Thyroid gland (tissue), 4 donors: ENCODE results near the gene SEPTIN14. TPM values are rescaled to one million over a fixed set of nuclear protein-coding genes. Genes with fewer than 3 reads are reported as not detected.
"Not testable (repeated sequence)": the region's sequence is repeated elsewhere in the genome, so short reads cannot be mapped to it uniquely, and the experiment has no call there.

Experiments
- DNase-seq, 2 donors: peaks; one replicate each; pipeline ENCODE4 v3.0.0-alpha.2; 2019
- H3K27ac ChIP-seq, 3 donors: fragments of 200-600 bp; sonication (generic); 1 replicate in 2 of 3; 2 replicates in 1 of 3; pipeline ENCODE4 v1.5.1; 2016 to 2019; ENCODE audit warnings: mild to moderate bottlenecking in 1 of 3, moderate library complexity in 1 of 3
- H3K27me3 ChIP-seq: fragments of 200-600 bp; sonication (generic); one replicate; pipeline ENCODE4 v1.5.1; 2019
- H3K36me3 ChIP-seq, 2 donors: fragments of 200-600 bp; sonication (generic); one replicate each; pipeline ENCODE4 v1.5.1; 2016 to 2019
- H3K4me1 ChIP-seq, 2 donors: fragments of 200-600 bp; sonication (generic); one replicate each; pipeline ENCODE4 v1.5.1; 2017 to 2019
- H3K4me3 ChIP-seq, 3 donors: fragments of 200-600 bp; sonication (generic); replicated peaks in 1 of 3; 1 replicate in 2 of 3; 2 replicates in 1 of 3; pipeline ENCODE4 v1.5.1; 2016; ENCODE audit warnings: mild to moderate bottlenecking in 1 of 3
- H3K9me3 ChIP-seq: fragments of 200-600 bp; sonication (generic); one replicate; pipeline ENCODE4 v1.5.1; 2017
- CTCF ChIP-seq, 6 experiments: fragments of 200-600 bp in 3 of 6; fragments of 450-650 bp in 3 of 6; sonication (generic) in 3 of 6; IDR thresholded peaks; one replicate each; pipeline ENCODE4 v1.5.1; 2016 to 2019; ENCODE audit warnings: antibody characterized with exemption in 6 of 6, mild to moderate bottlenecking in 2 of 6, inconsistent platforms in 1 of 6, moderate library complexity in 1 of 6
- POLR2A ChIP-seq, 2 donors: fragments of 450-650 bp; IDR thresholded peaks; one replicate each; pipeline ENCODE4 v1.6.1; 2017; ENCODE audit warnings: antibody characterized with exemption in 2 of 2, mild to moderate bottlenecking in 2 of 2, moderate library complexity in 1 of 2
- WGBS, 2 donors: methylation state at CpG; one replicate each; pipeline ENCODE4 v1.1.5; 2017; 5-methylcytosine and 5-hydroxymethylcytosine counted together
- intact Hi-C: fragments of 100-400 bp; cut with DNase I; formaldehyde crosslinking; loops from one replicate; pipeline ENCODE4 v1.15.1; 2023
- total RNA-seq, 4 donors: library from RNA; depleted of rRNA; stranded (reverse); fragments of >200 nt; gene quantifications; one replicate each; pipeline ENCODE4 v1.2.3, GENCODE V29; 2016

The SEPTIN14 gene
- under 1 TPM in 2 of 4 donors, not detected in 2; 0.11 to 0.27 TPM for total RNA-seq

DNA sequence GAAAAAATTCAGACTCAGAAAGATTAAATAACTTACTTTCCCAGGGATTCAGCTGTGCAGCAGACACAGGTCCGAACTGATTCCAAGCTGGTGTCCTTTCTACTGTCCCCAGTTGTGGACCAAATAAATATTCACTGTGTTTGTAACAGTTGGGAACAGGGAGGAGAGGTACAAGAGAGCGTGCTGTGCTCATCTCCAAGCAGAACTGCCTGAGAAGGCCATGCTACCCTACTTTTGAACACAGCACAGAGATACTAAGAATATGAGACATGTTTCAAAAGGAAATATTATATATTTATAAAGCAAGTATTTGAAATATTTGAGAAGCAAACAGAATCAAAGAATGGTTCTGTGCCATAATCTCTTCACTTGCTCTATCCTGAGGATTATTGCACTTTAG, at the start of gene SEPTIN14:
SEPTIN14 (minus strand) TSS at position 101 of the 400 bp plus-strand sequence. CDS start 756 bp downstream, outside the sequence.
- H3K4me3 ChIP-seq, H3K4me1 ChIP-seq, H3K9me3 ChIP-seq, H3K36me3 ChIP-seq, H3K27ac ChIP-seq, intact Hi-C loops, H3K27me3 ChIP-seq, DNase-seq: not testable (repeated sequence)
- WGBS, 2 donors = 63 to 80% methylated on average over 2 of the region's 2 CpGs

GRCh38 chr7:55903985-55904759, 41.6 kb upstream of the SEPTIN14 start:
- peaks cover 0 to 6% of the 10 kb centered on the region in 2 donors for H3K36me3 ChIP-seq
- 76 to 79% methylated on average over 8 of the region's 8 CpGs for WGBS, 2 donors
- no peak overlapping the region for H3K27ac ChIP-seq
- no peaks in the 10 kb centered on the region for H3K9me3 ChIP-seq
- no peak overlapping the region for H3K4me3 ChIP-seq
- no peak for DNase-seq
- no peaks in the 10 kb centered on the region for H3K27me3 ChIP-seq
- intact Hi-C loops = no loop called here
- H3K4me1 ChIP-seq = no peaks in the 10 kb centered on the region
- TF ChIP-seq POLR2A (IDR thresholded peaks at IDR 0.05) (no peak), CTCF (IDR thresholded peaks at IDR 0.05) (no peak)

GRCh38 chr7:55901059-55901458, 38.5 kb upstream of the SEPTIN14 start:
- DNase-seq, H3K27me3 ChIP-seq, H3K36me3 ChIP-seq, H3K9me3 ChIP-seq, H3K4me1 ChIP-seq, intact Hi-C loops, H3K27ac ChIP-seq, H3K4me3 ChIP-seq: not testable (repeated sequence)
- 98 to 100% methylated on average over 1 of the region's 1 CpG for WGBS, 2 donors

DNA sequence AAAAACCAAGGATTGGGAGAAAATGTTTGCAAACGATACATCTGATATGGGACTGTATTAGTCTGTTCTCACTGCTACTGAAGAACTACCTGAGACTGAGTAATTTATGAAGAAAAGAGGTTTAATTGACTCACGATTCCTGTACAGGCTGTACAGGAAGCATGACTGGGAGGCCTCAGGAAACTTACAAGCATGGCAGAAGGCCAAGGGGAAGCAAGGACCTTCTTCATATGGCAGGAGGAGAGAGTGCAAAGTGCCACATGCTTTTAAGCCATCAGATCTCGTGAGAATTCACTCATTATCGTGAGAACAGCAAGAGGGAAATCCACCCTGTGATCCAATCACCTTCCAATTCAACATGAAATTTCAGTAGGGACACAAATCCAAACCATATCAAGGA, 35.7 kb upstream of the SEPTIN14 start:
- intact Hi-C loops = no loop called here
- H3K36me3 ChIP-seq = peaks cover 0 to 6% of the 10 kb centered on the region in 2 donors
- no peak overlapping the region for H3K27ac ChIP-seq
- H3K9me3 ChIP-seq = no peaks in the 10 kb centered on the region
- no peaks in the 10 kb centered on the region for H3K27me3 ChIP-seq
- DNase-seq = no peak
- TF ChIP-seq CTCF (IDR thresholded peaks at IDR 0.05) (no peak), POLR2A (IDR thresholded peaks at IDR 0.05) (no peak)
- WGBS, 2 donors = 81 to 85% methylated on average over 4 of the region's 4 CpGs
- H3K4me1 ChIP-seq = no peaks in the 10 kb centered on the region
- no peak overlapping the region for H3K4me3 ChIP-seq

DNA sequence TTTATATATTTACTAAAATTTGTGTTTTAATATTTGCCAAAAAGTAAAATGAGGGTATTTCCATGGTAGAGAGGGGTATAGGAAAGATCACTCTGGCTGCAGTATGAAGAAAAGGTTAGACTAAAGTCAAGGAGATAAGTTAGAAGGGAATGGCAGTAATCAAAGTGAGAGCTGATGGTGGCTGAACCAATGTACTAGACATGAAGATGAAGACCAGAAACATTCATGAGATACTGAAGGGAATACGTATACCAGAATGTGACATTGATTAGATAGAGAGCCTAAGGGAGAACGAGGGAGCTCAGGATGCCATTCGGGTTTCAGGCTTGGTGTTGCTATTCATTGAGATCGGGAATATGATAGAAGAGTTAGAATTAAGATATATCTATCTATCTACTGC, 32.5 kb upstream of the SEPTIN14 start:
- TF ChIP-seq CTCF (IDR thresholded peaks at IDR 0.05) = no peak
- no peak for TF ChIP-seq POLR2A (IDR thresholded peaks at IDR 0.05)
- WGBS, 2 donors = 96 to 98% methylated on average over 4 of the region's 4 CpGs
- no peak overlapping the region for H3K4me3 ChIP-seq
- DNase-seq = no peak
- intact Hi-C loops = no loop called here
- no peaks in the 10 kb centered on the region for H3K9me3 ChIP-seq
- no peaks in the 10 kb centered on the region for H3K4me1 ChIP-seq
- no peaks in the 10 kb centered on the region for H3K27me3 ChIP-seq
- H3K27ac ChIP-seq = no peak overlapping the region
- no peaks in the 10 kb centered on the region for H3K36me3 ChIP-seq

GRCh38 chr7:55893940-55894339, 31.4 kb upstream of the SEPTIN14 start:
- no peak for DNase-seq
- no peaks in the 10 kb centered on the region for H3K4me1 ChIP-seq
- no peaks in the 10 kb centered on the region for H3K9me3 ChIP-seq
- no peak overlapping the region for H3K4me3 ChIP-seq
- H3K27ac ChIP-seq = no peak overlapping the region
- H3K36me3 ChIP-seq = no peaks in the 10 kb centered on the region
- TF ChIP-seq CTCF (IDR thresholded peaks at IDR 0.05) (no peak), POLR2A (IDR thresholded peaks at IDR 0.05) (no peak)
- H3K27me3 ChIP-seq = no peaks in the 10 kb centered on the region
- intact Hi-C loops = no loop called here

DNA sequence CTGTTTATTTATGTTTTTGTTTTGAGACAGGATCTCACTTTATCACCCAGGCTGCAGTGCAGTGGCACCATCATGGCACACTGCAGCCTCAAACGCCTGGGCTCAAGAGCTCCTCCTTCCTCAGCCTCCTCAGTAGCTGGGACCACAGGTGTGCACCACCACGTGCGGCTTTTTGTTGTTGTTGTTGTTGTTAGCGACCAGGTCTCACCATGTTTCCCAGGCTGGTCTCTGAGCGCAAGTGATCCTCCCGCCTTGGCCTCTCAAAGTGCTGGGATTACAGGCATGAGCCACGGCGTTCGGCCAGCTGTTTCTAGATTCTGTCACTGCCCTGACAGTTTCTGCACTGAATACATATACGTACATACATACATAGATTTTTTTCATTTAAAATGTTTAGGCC, 25.8 kb upstream of the SEPTIN14 start:
- intact Hi-C loops = loop anchor here (10.0 kb wide), 1 partner anchor 186 kb away; no protein-coding TSS in a partner anchor
- not testable (repeated sequence) for H3K27ac ChIP-seq

More for the DNA sequence above, 25.8 kb upstream of the SEPTIN14 start:
- 78 to 80% methylated on average over 10 of the region's 10 CpGs for WGBS, 2 donors
- not testable (repeated sequence) for H3K36me3 ChIP-seq, H3K27me3 ChIP-seq, H3K4me1 ChIP-seq, H3K9me3 ChIP-seq, H3K4me3 ChIP-seq
- DNase-seq = peak in 1 of 2 donors; percentile 9
